Upper lobe of left lung (tissue), 4 donors: Measurements from ENCODE around the gene TCEANC.

Experiments used
- CTCF ChIP-seq, 6 experiments: fragments of 450-650 bp in 4 of 6; fragments of 200-600 bp in 2 of 6; sonication (generic) in 2 of 6; IDR thresholded peaks; one replicate each; pipeline ENCODE4 v1.5.1; 2016 to 2019; ENCODE audit warnings: antibody characterized with exemption in 6 of 6
- EP300 ChIP-seq, 4 donors: sonication (generic); formaldehyde crosslinking; IDR thresholded peaks; one replicate each; pipeline ENCODE4 v1.5.1; 2017; ENCODE audit warnings: antibody characterized with exemption in 4 of 4, control low read depth in 2 of 4
- POLR2A ChIP-seq, 4 donors: fragments of 450-650 bp; IDR thresholded peaks; one replicate each; pipeline ENCODE4 v1.5.1; 2016 to 2017; ENCODE audit warnings: antibody characterized with exemption in 4 of 4, mild to moderate bottlenecking in 2 of 4
- POLR2AphosphoS5 ChIP-seq, 2 donors: sonication (generic); formaldehyde crosslinking; IDR thresholded peaks; one replicate each; pipeline ENCODE4 v1.5.1; 2017; ENCODE audit warnings: antibody characterized with exemption in 2 of 2

GRCh38 chrX:13697976-13698375 is 45.0 kb downstream of the TCEANC start:
- no peak for TF ChIP-seq CTCF (IDR thresholded peaks at IDR 0.05)
- TF ChIP-seq POLR2AphosphoS5 (IDR thresholded peaks at IDR 0.05): no peak
- no peak for TF ChIP-seq EP300 (IDR thresholded peaks at IDR 0.05)
- TF ChIP-seq POLR2A (IDR thresholded peaks at IDR 0.05): no peak
